Measurements from ENCODE around the gene SLC35C1.

DNA sequence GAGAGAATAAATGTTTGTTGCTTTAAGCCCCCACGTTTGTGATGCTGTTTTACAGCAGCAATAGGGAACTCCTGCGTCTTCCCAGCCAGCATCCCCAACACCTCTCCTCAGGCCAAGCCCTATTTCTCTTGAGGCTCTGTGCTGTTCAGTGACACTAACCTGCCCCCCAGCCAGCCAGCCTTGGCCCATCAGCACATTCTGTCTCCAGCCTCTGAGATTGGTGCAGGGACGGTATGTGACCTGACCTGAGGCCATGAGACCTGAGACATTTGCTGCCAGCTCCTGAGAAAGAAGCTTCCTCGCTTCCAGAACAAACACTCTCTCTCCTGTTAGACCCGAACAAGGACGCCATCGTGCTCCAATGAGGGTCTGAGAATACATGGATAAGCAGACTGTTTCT, 38.5 kb upstream of the SLC35C1 start:
- TF ChIP-seq CTCF (IDR thresholded peaks at IDR 0.05), result no peak
- no peak for TF ChIP-seq POLR2A (IDR thresholded peaks at IDR 0.05)
